ENCODE measurements around the gene GRM7.

DNA sequence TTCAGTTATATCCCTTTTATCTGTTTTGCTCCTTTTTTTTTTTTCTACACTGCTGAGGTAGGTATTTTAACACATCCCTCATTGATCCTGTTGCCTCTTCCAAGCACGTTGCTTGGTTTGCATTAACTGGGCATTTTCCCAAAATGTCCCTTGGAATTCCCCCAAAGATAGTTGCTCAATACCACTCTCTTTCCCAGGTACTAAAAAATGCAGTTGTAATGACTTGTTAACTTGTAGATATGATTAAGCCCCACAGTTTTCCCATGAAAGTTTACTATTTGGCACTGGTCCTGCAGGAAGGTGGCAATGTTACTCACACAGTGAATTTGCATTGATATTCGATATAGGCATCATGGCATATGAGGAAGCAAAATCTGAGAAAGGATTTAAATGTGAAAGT is 67.1 kb downstream of the GRM7 start:
- TF ChIP-seq, protein P1, sequence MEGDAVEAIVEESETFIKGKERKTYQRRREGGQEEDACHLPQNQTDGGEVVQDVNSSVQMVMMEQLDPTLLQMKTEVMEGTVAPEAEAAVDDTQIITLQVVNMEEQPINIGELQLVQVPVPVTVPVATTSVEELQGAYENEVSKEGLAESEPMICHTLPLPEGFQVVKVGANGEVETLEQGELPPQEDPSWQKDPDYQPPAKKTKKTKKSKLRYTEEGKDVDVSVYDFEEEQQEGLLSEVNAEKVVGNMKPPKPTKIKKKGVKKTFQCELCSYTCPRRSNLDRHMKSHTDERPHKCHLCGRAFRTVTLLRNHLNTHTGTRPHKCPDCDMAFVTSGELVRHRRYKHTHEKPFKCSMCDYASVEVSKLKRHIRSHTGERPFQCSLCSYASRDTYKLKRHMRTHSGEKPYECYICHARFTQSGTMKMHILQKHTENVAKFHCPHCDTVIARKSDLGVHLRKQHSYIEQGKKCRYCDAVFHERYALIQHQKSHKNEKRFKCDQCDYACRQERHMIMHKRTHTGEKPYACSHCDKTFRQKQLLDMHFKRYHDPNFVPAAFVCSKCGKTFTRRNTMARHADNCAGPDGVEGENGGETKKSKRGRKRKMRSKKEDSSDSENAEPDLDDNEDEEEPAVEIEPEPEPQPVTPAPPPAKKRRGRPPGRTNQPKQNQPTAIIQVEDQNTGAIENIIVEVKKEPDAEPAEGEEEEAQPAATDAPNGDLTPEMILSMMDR (conservative IDR thresholded peaks at IDR 0.05 in 1 of 2, IDR thresholded peaks at IDR 0.05 in 1 of 2; ENCODE audit: extremely low read depth in 1 of 2, insufficient read depth in 1 of 2, low read depth in 1 of 2, low read length in 2 of 2) = no peak
- TF ChIP-seq EZH2 (IDR thresholded peaks at IDR 0.05; ENCODE audit: borderline replicate concordance, low read length) = no peak

Measured in mammary epithelial cell (primary cell).